Large intestine (tissue), 3 donors: ENCODE measurements around the gene BPIFB1. TPM values are rescaled to one million over a fixed set of nuclear protein-coding genes. Genes with fewer than 3 reads are reported as not detected.

Experiments
- DNase-seq, 2 donors: peaks; one replicate each; pipeline versions ENCODE4 v3.0.0 to v3.0.0-alpha.2; 2013
- H3K27ac ChIP-seq: one replicate; pipeline ENCODE4 v1.5.1; 2013; ENCODE audit warnings: low read length
- H3K27me3 ChIP-seq: 2 replicates; pipeline ENCODE4 v1.6.1; 2013; ENCODE audit warnings: low read length; ENCODE audit not compliant: control insufficient read depth, insufficient read depth
- H3K36me3 ChIP-seq: 2 replicates; pipeline ENCODE4 v1.6.1; 2013; ENCODE audit warnings: low read length; ENCODE audit not compliant: control insufficient read depth, insufficient read depth
- H3K4me1 ChIP-seq: one replicate; pipeline ENCODE4 v1.6.1; 2013; ENCODE audit warnings: low read length; ENCODE audit not compliant: control insufficient read depth, insufficient read depth
- H3K4me3 ChIP-seq: one replicate; pipeline ENCODE4 v1.5.1; 2013; ENCODE audit warnings: low read length
- H3K9me3 ChIP-seq: one replicate; pipeline ENCODE4 v1.6.1; 2013; ENCODE audit warnings: mild to moderate bottlenecking, low read depth, low read length, moderate library complexity; ENCODE audit not compliant: control insufficient read depth
- WGBS: methylation state at CpG from one replicate; pipeline ENCODE4 v1.1.5; 2013; ENCODE audit warnings: low lambda C conversion rate; ENCODE audit not compliant: insufficient coverage; 5-methylcytosine and 5-hydroxymethylcytosine counted together
- polyA plus RNA-seq: library from polyadenylated mRNA; unstranded; fragments of 120-200 nt; gene quantifications from one replicate; pipeline ENCODE4 v1.2.1, GENCODE V29; 2013

The BPIFB1 gene
- polyA plus RNA-seq, 1 donor, result not detected

DNA sequence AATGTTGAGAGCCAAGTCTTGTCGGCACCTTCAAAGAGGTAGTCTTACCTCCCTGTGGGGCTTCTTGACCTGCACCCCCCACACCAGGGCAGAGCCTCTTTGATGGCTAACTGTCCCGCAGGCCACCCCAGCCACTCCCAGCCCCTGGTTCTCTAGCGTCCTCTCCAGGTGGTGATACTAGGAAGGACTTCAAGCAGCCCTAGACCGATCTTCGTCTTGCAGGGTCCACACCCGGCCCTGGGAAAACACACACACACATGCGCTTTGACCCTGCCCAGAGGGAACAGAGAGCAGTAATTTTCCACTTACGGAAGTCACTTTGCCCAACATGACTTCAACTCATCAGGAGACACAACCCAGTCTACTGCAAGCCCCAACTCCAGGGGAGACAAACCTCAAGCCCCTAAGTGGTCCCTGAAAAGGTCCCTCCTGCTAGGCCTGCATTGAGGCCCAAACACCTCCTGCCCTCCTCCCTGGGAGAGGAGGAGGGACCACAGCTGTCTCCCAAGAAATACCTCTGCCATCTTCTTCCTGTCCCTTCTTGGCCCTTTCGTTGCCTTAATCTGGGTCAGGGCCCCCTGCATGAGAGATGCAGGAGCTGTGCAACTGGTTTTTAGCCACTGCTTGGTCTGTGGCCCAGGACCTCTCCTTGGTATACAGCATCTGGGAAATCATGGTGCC lies 2.9 kb upstream of the BPIFB1 start:
- H3K9me3 ChIP-seq, result no peaks in the 10 kb centered on the region

DNA sequence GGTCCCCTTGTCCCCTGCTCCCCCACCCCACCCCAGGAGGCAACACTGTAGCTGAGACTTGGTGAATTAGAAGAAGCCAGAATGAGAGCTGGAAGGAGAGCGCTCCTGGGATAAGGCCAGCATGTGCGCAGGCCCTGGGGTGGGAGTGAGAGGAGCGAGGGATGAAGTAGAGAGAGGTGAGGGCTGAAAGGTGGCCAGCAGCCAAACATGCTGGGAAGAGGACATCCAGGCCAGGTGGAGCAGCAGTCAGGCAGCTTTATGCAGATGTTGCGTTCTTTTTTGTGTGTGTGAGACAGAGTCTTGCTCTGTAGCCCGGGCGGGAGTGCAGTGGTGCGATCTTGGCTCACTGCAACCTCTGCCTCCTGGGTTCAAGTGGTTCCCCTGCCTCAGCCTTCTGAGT lies 2.2 kb upstream of the BPIFB1 start:
- peaks cover 24% of the 10 kb centered on the region for H3K27me3 ChIP-seq
- no peaks in the 10 kb centered on the region for H3K36me3 ChIP-seq
- 100% methylated on average over 2 of the region's 7 CpGs for WGBS
- no peak for DNase-seq
- no peak overlapping the region for H3K27ac ChIP-seq
- H3K4me1 ChIP-seq, result no peaks in the 10 kb centered on the region
- H3K4me3 ChIP-seq, result no peak overlapping the region
- H3K9me3 ChIP-seq, result no peaks in the 10 kb centered on the region

More for the DNA sequence above, 2.9 kb upstream of the BPIFB1 start:
- DNase-seq, result no peak
- Histone ChIP-seq H3K4me1 (no peaks in the 10 kb centered on the region), H3K4me3 (no peak overlapping the region), H3K27ac (no peak overlapping the region), H3K36me3 (no peaks in the 10 kb centered on the region), H3K27me3 (peaks cover 24% of the 10 kb centered on the region)
- no CpG with 5 or more reads among the region's 9 CpGs for WGBS

DNA sequence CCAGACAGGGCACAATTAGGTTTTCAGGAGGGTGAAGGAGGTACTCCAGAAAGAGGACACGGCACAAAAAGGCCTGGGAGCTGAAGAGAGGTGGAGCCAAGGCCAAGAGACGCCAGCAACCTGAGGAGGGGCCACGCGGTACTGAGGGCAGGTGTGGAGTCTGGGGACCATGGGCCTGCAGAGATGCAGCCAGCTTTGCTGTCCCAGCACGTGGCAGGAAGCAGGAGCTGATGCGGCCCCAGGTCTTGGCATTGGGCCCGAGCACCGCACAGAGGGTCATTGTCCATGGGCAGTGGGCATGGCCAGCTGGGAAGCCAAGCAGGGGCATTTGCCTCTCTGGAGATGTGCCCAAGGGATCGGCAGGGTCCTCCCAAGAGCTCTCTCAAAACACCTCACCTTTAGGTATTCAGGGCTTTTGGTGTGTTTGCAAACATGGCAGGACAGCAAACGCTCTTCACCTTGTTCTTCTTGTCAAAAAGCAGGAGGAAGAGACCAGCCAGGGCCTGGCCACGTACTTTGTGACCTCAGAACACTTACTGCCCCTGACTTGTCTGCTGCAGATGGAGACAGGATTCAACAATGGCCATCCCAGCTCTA lies 1.4 kb upstream of the BPIFB1 start:
- no peaks in the 10 kb centered on the region for H3K36me3 ChIP-seq
- no peak overlapping the region for H3K4me3 ChIP-seq
- WGBS, result no CpG with 5 or more reads among the region's 11 CpGs
- peaks cover 19% of the 10 kb centered on the region for H3K27me3 ChIP-seq
- no peak overlapping the region for H3K27ac ChIP-seq
- no peaks in the 10 kb centered on the region for H3K4me1 ChIP-seq
- no peak for DNase-seq
- H3K9me3 ChIP-seq, result no peaks in the 10 kb centered on the region

- H3K36me3 ChIP-seq, result no peaks in the 10 kb centered on the region
- DNase-seq, result no peak
- no peak overlapping the region for H3K4me3 ChIP-seq
- 100% methylated on average over 1 of the region's 8 CpGs for WGBS
- no peaks in the 10 kb centered on the region for H3K4me1 ChIP-seq
- H3K9me3 ChIP-seq, result no peaks in the 10 kb centered on the region
- H3K27ac ChIP-seq, result no peak overlapping the region
- H3K27me3 ChIP-seq, result peaks cover 19% of the 10 kb centered on the region
These were observed 649 bp upstream of the BPIFB1 start for GRCh38 chr20:33282196-33282934.

DNA sequence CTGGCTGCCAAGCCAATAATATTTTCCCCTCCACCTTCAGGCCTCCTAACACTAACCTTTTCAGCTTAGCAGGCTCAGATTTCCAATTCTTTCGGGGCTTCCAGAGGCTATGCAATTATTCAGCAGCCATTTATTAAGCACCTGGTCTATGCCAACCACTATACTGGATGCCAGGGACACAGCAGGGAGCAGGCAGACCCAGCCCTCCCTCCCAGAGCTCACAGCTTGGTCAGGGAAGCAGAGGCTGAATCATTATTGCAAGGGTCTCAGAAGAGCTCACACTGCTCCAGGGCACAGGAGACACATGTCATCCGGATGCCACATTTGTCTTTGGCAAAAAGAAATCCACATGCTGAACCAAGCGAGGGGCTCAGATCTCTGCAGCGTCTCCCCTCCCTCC lies 1.3 kb downstream of the BPIFB1 start:
- Histone ChIP-seq H3K9me3 (no peaks in the 10 kb centered on the region), H3K27me3 (peaks cover 5% of the 10 kb centered on the region), H3K36me3 (no peaks in the 10 kb centered on the region), H3K27ac (no peak overlapping the region), H3K4me3 (no peak overlapping the region), H3K4me1 (no peaks in the 10 kb centered on the region)
- 80% methylated on average over 1 of the region's 4 CpGs for WGBS
- no peak for DNase-seq

- H3K27ac ChIP-seq, result no peak overlapping the region
- H3K27me3 ChIP-seq, result peaks cover 5% of the 10 kb centered on the region
- H3K36me3 ChIP-seq, result no peaks in the 10 kb centered on the region
- DNase-seq, result no peak
- no peaks in the 10 kb centered on the region for H3K4me1 ChIP-seq
- H3K4me3 ChIP-seq, result no peak overlapping the region
- WGBS, result no CpG with 5 or more reads among the region's 2 CpGs
- no peaks in the 10 kb centered on the region for H3K9me3 ChIP-seq
These were observed 1.9 kb downstream of the BPIFB1 start for GRCh38 chr20:33284937-33285336.

GRCh38 chr20:33285861-33286495 lies 3.0 kb downstream of the BPIFB1 start:
- Histone ChIP-seq H3K4me3 (no peak overlapping the region), H3K27me3 (peaks cover 5% of the 10 kb centered on the region), H3K27ac (no peak overlapping the region), H3K9me3 (no peaks in the 10 kb centered on the region), H3K4me1 (no peaks in the 10 kb centered on the region), H3K36me3 (no peaks in the 10 kb centered on the region)
- DNase-seq, result no peak
- no CpG with 5 or more reads among the region's 10 CpGs for WGBS

DNA sequence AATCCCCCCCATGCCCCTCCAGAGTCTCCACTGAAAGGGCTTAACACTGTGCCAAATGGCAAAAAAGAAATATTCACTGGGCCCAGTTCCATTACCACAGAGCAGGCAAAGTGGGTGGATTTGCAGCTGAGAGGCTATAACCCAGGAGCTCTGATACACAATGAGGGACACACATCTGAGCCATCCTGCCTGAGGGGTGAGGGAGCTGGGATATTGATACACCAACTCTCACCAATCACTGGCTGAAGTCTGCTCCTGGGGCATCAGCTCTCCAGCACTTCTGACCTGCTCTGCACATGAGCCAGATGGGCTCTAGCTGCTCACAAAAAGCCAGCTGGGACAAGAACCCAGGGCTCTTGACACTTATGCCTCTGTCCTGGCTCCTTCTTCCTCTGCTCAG lies 4.9 kb downstream of the BPIFB1 start:
- DNase-seq, result no peak
- no peaks in the 10 kb centered on the region for H3K4me1 ChIP-seq
- no peak overlapping the region for H3K27ac ChIP-seq
- no peaks in the 10 kb centered on the region for H3K9me3 ChIP-seq
- peaks cover 5% of the 10 kb centered on the region for H3K27me3 ChIP-seq
- no peaks in the 10 kb centered on the region for H3K36me3 ChIP-seq
- H3K4me3 ChIP-seq, result no peak overlapping the region

GRCh38 chr20:33290852-33291251 lies 7.8 kb downstream of the BPIFB1 start:
- no peaks in the 10 kb centered on the region for H3K36me3 ChIP-seq
- DNase-seq, result no peak
- H3K9me3 ChIP-seq, result no peaks in the 10 kb centered on the region
- H3K27ac ChIP-seq, result no peak overlapping the region
- no peaks in the 10 kb centered on the region for H3K27me3 ChIP-seq
- no peak overlapping the region for H3K4me3 ChIP-seq
- no CpG with 5 or more reads among the region's 13 CpGs for WGBS
- H3K4me1 ChIP-seq, result no peaks in the 10 kb centered on the region

DNA sequence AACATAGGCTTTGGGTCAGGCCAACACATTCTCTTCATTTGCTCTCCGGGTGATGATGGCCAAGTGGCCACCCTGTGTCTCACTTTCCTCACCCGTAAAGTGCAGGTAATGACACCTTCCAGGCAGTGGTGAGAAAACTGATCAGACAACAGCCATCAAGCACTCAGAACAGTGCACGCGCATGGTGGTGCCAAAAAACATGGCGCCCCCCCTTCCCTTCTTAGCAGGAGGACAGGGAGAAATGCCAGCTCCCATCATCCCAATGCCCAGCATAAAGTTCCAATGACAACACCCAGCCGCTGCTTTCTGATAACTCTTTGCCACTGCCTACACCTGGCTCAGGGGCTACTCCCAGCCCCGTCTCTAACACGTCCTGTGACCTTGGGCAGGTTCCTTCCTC lies 8.4 kb downstream of the BPIFB1 start:
- WGBS, result no CpG with 5 or more reads among the region's 8 CpGs
- no peak overlapping the region for H3K27ac ChIP-seq
- H3K36me3 ChIP-seq, result no peaks in the 10 kb centered on the region

More for the DNA sequence above, 8.4 kb downstream of the BPIFB1 start:
- Histone ChIP-seq H3K9me3 (no peaks in the 10 kb centered on the region), H3K27me3 (peaks cover 1% of the 10 kb centered on the region), H3K4me1 (no peaks in the 10 kb centered on the region), H3K4me3 (no peak overlapping the region)
- DNase-seq, result no peak
